Right renal pelvis (tissue), 4 donors: ENCODE results near the gene PLEKHH1. TPM values are rescaled to one million over a fixed set of nuclear protein-coding genes. Genes with fewer than 3 reads are reported as not detected.

Experiments
- DNase-seq, 4 donors: peaks; one replicate each; pipeline ENCODE4 v3.0.0-alpha.2; 2013; ENCODE audit warnings: low read depth in 4 of 4, low spot score in 3 of 4, missing footprints in 1 of 4
- polyA plus RNA-seq, 4 donors: library from polyadenylated mRNA; unstranded; fragments of 120-200 nt; gene quantifications; one replicate each; pipeline ENCODE4 v1.2.1, GENCODE V29; 2013; ENCODE audit not compliant: insufficient read length in 4 of 4

Gene PLEKHH1
- 10 to 100 TPM; 38.2 to 60.9 (median 41.4) TPM for polyA plus RNA-seq

DNA sequence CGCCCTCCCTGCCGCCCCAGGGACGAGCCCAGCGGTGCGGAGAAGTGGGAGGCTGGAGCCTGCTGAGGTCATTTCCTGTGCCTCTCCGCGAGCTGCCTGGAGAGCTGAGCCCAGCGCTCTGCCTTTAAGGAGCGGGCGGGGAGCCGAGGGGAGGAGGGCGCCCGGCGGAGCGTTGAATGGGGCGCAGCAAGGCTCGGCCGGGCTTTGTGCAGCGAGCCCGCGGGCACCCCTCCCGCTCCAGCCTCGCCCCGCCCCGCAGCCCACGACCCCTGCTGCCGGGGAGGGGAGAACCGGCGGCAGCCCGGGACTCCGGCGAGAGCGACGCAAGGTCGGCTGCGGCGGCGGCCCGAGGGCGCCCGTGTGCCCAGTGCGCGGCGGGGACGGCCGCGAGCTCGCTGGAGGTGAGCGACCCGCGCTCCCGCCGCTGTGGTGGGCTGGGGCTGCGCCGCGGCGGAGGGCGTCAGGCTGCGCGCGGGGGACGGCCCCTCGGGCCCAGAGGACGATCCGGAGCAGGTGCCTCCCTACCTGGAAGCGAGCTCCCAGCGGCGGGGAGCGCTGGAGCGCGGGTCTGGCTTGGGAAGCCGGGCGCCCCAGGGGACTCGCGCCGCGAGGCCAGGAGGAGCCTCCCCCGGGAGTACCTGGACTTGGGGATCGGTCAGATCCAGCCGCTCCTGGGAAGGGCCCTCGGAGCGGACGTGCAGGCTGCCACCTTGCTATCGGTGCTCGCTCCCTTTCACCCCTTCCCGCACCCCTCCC is at the start of gene PLEKHH1:
Gene PLEKHH1 (plus strand): TSS at position 293 of the 756 bp plus-strand sequence. CDS start 8,578 bp downstream, outside the sequence.
- DNase-seq, result peak in 2 of 4 donors; percentile 50 to 65

DNA sequence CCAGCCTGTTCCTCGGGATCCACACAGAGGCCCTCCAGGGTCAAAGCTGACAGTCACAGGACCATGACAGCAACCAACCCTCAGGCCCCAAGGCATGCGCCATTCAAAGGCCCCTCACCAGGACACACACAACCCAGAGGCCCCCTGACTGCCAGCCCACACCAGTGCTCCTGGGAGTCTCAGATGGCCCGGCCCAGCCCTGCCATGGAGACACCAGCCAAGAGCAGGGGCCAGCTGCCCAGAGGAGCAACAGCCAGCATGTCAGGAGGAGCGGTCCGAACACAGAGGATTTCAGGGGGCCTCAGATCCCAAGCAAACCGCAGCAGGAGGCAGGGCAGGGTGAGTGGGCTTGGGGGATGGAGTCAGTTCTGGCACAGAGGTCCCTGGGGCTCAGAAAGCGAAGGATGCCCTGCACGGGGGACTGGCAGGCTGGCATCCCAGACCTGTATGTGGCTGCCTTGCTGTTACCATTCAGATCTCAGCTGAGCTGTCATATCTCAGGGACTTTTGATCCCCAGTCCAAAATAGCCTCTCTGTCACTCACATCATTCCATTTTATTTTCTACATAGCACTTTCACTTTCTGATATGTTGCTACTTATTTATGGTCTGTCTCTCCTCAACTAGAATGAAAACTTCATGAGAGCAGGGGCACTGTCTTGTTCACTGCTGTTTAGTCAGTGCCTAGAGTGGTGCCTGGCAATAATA is 49.4 kb upstream of the PLEKHH1 start:
- DNase-seq, result no peak

DNA sequence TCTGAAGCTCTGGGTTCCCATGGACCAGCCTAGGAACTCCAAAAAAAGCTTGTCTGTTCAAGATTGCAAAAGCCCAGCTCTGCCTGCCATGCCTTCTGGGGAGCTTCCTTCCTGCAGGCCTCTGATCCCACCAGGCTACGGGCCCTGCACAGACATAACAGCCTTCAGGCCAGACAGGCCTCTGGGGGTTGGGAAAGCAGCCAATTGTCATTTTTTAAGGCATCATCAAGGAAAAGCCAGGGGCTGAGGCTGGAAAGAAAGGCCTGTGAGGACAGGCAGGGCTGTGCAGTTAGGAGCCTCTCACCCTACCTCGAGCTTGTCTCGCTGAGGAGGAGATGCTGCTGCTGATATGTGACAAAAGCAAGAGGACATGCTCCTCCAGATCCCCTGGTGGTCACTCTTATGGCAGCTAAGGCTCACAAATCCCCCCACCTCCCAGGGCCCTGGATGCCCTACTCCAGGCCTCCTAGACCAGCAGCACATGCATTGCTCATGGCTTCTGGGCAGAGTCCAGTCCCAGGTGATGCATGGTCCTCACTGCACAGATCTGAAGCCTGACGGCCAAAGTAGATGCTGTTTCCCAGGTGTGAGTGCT is 47.5 kb upstream of the PLEKHH1 start:
- no peak for DNase-seq

DNA sequence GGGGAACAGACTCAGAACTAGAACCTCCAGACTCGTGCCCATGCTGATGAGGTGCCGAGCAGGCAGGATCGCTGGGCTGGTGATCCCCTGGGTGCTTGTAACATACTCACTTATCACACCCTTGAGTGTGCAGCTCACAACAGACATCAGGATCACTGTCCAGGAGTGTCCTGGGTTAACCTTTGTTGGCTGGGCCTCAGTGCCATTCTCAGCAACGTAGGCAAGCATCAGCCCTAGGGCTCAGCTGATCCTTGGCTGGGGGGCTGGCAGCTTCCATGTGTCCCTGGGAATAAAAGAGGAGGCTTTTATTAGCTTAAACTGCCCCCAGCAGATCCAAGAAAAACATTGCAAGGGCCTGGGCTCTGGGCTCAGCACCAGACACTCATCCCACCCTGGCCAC is 46.2 kb upstream of the PLEKHH1 start:
- DNase-seq, result no peak

DNA sequence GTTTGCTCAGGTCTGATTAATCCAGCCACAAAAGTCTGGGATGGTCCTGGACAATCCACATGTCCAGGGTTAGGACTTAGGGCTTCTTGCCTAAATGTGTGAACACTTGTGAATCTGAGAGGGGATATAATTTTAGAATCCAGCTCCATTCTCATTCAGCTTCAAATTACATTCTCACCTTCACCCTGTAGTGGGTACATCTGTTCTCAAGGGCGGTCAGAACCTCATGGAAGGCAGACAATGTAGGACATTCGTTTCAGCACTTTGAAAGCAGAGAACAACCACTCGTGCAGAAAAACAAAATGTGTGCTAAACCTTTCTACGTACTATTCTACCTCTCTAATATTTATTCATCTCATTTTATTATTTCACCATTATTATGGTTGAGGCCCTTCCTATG is 45.8 kb upstream of the PLEKHH1 start:
- DNase-seq, result no peak

DNA sequence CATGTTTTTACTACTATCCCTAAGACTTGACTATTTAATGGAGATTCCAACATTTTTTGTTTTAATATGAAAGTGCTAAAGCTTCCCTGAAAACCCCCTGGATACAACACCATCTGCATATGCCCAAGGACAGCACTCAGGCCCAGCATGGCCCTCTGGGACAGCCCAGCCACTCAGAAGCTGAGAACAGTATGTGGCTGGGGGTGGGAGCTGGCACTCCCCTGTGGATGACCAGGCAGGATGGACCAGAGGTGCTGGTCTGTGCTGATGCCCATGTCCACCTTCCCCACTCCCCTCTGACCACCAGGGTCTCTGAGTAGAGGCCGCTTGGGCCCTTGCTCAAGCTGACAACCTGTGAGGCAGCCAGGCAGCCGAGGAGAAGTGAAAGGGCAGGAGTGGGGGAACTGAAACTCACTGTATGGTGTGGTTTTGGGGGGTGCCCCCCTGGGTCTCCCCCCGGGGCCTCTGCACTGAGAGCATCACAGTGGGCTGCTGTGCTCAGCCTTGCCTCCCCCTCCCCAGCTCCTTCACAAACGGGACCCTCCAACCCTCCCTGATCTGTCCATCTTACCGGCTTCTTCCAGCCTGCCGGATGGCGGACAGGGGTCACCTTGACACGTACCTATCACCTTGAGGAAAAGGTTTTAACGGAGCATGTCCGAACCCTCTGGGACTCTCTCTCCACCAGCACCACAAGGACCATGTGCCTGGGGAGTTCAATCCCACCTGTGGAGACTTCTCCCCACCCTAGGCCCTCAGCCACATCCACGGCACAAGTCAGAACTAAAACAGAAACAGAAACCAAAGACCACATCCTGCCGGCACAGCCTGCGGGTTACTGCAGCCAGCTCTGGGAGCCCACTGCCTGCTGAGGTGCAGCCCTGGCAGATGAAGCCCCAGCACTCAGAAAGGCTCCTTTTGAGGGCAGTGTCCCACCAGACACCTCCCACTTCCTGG is 44.9 kb upstream of the PLEKHH1 start, which contains the start of gene TMEM229B:
Gene TMEM229B (minus strand): TSS at position 785 of the 957 bp plus-strand sequence. CDS start 14,798 bp downstream, outside the sequence.
- DNase-seq, result no peak

DNA sequence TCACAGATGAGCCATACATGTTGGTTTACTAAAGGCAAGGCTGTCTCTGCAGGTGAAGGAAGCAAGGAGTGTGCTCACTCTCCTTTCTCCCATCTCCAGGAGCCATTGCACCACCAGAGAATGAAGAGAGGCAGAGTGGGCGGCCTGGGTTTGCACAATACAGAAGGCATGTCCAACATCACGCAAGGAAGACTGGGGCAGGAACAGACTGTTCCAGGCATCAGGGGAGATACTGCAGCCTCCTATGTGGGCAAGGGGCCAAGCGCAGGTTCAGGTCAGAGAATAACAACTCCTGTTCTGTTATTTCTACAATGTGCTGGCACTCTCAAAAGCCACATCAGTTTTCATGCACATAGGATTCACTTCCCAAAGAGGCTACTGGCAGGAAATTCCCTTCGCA is 42.9 kb upstream of the PLEKHH1 start:
- no peak for DNase-seq

DNA sequence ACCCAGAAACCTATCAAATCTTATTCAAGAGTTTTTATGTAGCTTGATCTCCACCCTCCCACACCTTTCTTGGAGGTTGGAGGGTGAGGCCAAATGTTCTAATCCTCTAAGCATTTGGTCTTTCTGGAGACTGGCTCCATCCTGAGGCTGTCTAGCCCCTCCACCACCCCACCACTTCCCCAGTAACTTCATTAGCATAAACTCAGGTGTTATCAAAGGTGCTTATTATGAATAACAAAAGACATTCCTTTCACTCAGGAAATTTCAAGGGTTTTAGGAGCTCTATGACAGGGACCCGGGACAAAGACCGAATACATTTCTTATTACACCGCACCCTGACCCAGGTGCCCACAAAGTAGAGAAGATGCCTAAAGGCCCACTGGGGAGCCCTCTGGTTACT is 41.8 kb upstream of the PLEKHH1 start:
- no peak for DNase-seq

DNA sequence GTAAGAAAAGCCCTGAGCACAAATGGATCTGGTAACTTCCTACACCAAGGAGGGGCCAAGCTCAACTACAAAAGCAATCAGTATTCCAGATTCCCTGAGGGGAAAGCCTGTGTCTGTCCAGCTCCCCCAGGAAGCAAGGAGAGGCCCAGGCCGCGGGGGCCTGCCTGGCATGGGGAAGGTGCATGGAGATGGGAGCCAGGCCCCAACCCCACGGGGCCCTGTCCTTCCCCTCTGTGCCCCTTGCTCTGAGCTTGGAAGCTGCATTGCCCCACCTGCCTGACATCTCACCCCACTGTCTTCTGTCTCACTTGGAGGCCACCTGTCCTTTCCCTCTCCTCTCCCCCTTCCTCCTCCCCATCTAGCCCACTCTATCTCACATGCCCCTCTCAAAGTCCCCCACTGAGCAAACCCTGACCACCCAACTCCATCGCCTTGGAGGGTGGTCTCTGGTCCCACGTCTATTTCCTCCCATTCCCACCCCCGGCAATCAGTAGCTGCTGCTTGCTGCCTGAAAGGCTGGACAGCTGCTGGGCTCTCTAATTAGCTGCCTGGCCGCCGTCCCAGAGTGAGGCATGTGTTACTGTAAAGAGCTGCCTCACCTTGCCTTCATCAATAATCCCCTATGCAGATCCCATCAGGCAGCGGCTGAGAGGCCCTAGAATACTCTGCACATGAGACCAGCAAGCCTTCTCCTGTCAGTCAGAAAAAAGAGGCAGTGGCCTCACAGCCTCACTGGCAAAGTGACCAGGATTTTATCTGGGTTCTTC is 41.2 kb upstream of the PLEKHH1 start:
- no peak for DNase-seq

DNA sequence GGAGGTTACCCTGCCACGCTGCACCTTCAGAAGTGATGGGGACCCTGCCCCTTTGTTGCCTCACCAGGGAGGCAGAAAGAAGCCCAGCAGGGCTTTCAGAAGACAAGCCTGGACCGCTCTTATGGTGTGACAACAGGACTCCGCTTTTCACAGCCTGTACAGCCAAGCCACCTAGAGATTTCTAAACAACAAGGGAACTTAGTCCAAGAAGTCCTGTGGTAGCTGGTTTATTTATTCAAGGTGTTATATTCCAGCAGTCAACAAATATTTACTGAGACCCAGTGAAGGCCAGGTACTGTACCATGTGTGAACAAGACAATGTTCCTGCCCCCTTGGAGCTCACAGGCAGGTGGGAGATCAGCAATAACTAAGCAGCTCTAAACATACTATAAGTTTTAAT is 40.6 kb upstream of the PLEKHH1 start:
- no peak for DNase-seq

DNA sequence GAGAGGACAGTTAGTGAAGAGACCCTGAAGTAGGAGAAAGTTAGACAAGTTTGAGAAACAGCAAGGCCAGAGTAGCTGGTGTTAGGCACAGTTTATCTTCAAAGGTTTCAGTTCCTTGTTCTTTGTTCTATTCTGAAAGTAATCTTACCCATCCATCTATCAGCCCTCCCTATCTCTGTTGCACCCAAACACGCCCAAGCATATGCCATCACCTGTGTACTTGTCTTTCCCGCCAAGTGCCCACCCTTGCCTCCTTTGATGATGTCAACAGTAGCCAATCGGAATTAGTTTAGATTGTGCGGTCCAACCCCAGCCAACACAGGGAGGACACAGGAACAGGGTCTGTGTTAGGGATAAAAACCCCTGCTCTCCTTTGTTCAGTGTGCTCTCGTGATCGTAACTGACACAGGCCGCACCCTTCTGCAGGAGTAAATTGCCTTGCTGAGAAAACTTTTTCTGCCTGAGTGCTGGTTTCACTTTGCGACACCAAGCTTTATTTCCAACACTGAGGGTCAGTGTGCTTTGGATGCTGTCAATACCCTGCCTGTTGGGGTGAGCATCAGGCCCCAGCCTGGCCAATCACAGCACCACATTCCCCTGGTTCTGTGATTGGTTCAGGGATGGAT is 39.9 kb upstream of the PLEKHH1 start:
- no peak for DNase-seq

DNA sequence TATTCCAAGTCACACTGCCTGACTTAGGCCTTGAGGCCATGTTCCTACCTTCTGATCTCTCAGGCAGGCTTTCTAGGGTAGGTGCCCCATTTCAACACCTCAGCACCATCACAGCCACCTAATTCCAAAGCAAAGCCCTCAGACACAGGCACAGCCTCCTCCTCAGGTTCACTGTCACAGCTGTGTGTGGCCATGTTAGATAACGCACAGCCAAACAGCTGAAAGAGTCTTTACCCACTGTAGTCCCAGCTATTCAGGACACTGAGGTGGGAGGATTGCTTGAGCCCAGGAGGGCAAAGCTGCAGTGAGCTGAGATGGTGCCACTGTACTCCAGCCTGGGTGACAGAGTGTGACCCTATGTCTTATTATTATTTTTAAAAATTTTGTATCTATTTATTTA is 37.3 kb upstream of the PLEKHH1 start:
- DNase-seq, result no peak

DNA sequence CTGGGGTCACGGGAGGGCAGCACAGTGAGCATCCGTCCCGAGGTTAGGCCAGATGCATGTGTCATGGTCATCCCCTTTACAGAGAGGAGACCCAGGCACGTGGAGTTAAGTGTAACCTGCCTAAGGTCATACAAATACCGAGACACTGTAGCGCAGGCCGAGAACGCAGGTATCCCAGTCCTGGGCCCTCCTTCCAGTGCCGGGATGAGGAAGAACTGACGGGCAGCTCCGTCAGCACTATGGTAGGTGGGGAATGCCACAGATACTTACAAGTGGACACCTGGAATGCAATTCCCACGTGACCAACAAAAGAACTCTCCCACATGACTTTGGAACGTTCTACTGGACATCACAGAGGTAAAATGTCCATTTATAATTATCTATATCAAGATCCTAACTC is 35.9 kb upstream of the PLEKHH1 start:
- DNase-seq, result no peak

DNA sequence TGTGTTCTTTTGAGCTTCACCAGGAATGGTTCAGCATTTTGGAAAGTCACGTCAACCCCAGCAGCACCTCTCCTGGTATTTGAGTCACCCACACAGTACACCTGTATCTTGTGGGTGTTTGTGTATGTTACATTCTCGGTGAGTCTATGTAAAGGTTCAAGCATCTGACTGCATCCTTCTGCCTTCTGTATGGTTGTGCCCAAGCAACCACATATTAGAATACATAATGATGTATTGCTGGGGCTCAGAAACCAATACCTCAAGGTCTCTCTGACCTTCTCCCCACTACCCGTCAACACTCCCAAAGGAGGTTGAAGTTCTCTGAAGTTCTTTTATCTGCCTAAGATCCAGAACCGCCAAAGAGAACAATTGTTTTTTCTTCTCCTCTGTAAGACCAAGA is 35.4 kb upstream of the PLEKHH1 start:
- DNase-seq, result no peak

DNA sequence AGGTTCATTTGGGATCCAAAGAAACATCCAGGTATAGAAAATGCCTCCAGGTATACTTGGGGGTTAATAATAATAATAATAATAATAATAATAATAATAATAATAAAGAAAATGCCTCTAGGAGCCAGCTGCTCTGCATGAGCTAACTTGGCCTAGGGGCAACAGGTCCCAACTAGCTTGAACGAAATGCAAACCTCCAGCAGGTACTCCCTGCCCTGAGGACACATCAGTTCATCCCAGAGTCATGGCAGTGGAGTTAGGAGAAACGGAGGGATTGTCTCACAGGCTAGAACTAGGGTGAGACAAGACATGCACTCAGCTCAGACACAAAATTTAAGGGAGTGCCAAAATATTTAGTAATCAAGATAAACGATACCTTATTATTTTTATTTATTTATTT is 32.1 kb upstream of the PLEKHH1 start:
- no peak for DNase-seq

DNA sequence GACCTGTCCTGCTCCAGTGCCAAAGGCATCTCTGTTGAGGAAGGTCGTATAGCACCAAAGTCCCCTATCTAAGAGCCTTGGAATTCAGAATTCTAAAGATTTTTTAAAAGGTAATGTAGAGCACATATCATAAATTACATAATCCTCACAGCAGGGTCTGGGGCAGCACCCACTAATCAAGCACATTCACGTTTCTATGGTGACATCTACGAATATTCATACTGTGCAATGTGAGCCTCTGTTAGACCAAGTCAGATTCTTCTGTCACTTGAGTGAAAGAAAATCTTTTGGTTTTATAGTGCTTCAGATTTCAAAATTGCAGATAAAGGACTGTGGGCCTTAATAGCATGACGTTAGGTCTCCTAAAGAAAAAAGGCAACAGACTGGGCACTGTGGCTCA is 31.4 kb upstream of the PLEKHH1 start:
- DNase-seq, result no peak

DNA sequence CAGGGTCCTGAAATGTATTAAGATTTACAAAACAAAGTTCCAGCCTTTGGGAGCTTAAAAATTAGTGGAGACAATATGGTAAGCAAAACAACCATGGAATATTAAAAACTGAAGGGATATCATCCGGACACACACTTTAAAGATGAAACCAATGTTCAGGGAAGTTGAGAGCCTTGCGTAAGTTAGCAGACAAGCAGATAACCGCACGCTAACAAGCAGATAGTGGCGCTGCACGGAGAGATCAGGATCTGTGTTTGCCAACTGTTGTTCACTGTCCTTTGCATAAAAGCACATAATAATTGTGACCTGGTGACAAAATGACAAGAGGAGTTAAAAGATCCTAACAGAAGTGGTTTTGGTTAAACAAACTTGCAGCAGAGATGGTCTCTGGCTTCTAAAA is 30.2 kb upstream of the PLEKHH1 start:
- DNase-seq, result no peak

DNA sequence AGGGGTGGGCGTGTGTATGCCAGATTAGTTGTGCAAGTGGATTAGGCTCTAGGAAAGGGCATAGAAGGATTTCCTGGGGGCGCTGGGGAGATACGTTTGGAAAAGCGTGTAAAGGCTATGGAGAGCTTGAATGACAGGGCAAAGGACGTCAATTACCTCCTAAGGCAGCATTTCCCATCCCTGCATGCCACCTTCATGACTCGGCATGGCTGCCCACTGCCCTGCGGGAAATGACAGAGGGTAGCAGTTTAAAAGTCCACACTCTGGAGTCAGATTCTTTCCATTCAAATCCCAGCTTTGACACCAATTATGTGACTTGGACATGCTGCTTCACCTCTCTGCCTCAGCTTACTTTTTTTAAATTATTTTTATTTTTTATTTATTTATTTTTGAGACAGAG is 29.8 kb upstream of the PLEKHH1 start:
- no peak for DNase-seq

DNA sequence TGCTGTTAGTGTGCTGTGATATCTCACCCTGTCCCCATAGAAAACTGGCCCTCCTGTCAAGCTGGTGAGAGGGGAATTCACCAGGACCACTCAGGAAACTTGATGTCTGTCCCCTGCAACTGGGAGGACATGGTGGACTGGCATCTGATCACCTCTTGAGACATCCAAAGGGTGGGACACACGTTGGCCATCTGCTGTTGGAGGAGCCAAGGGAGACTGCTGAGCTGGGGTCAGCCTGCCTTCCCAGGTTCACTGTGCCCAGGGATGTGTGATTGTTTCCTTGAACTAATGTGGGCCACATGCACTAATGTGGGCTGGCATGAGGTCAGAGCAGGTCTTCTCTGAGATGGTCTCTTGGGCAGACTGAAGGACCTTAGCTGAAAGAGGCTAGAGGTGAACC is 27.8 kb upstream of the PLEKHH1 start:
- DNase-seq, result no peak
